SH-SY5Y (cell line): Measurements from ENCODE around the gene ANTXR2.

ENCODE experiments used
- GATA2 ChIP-seq: IDR thresholded peaks from 2 replicates; pipeline ENCODE4 v1.6.1; 2011; ENCODE audit warnings: mild to moderate bottlenecking, low read depth, low read length
- GATA3 ChIP-seq: IDR thresholded peaks from 2 replicates; pipeline ENCODE4 v1.6.1; 2011; ENCODE audit warnings: low read depth, mild to moderate bottlenecking, low read length, moderate library complexity

DNA sequence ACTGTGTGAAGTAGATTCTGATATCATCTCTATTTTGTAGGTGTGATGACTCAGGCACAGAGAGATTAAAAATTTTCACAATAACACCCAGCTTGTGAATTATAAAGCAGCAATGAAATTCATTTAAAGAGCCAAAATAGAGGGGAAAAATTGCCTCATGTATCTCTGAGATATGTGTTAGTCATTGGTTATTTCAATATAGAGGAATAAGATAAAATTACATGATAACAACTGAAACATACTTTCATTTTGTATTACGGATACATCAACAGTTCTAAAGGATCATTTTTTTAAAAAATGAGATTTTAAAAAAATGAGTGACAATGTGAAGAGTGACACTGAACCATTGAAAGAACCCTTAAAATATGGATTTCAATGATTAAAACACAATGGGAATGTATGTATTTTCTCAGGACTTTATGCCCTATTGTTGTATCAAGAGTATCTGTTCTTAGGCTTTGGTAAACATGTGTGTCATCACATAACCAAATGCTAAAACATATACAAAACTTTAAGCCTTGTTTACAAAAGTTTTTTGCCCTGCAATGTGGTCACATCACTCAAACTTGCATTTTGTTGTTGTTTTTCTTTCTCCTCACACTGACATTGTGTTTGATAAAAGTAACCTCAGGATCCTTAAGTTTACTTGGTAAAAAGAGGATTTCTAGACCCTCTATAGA lies 221.3 kb downstream of the ANTXR2 start:
- TF ChIP-seq GATA3 (no peak), GATA2 (no peak)
